ENCODE results near the gene ROR2. TPM values are rescaled to one million over a fixed set of nuclear protein-coding genes. Genes with fewer than 3 reads are reported as not detected.

The ROR2 gene
- total and polyA plus RNA-seq, 7 donors = 0.46 to 81.7 (median 51.4) TPM

DNA sequence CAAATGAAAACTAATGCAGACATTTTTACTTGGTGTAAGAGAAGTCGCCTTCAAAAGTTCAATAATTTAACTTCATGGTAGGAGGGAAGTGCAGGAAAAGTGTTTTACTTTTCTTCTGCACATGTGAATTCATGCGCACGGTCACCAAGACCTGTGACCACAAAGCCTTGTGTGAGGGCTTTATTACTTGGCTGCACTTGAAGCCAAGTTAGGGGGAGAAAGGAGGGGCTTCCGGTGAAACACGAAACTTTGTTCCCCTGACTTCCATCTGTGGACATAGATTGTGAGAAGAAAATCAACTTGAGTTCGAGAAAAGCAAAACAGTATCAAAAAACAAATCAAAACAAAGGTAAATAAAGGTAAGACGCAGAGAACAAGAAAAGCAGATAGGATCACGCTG, 239.9 kb downstream of the ROR2 start:
- intact Hi-C loops (cut with DNase I) = loop anchor here (5.0 kb wide), 1 partner anchor 513 kb away; no protein-coding TSS in a partner anchor
- 69 to 80% methylated on average over 8 of the region's 8 CpGs for WGBS, 2 donors
- no peak for DNase-seq

GRCh38 chr9:91705386-91705785, 244.6 kb downstream of the ROR2 start:
- no peak for DNase-seq
- 91 to 100% methylated on average over 1 of the region's 1 CpG for WGBS, 2 donors

More for the DNA sequence above, 239.9 kb downstream of the ROR2 start:
- Histone ChIP-seq H3K27me3 (no peaks in the 10 kb centered on the region), H3K4me3 (no peak overlapping the region), H3K4me1 (peaks cover 0 to 11% (median 0%) of the 10 kb centered on the region in 4 donors), H3K27ac (no peak overlapping the region), H3K9me3 (no peaks in the 10 kb centered on the region), H3K36me3 (peaks cover 0 to 5% (median 2%) of the 10 kb centered on the region in 4 donors)
- TF ChIP-seq EP300 (IDR thresholded peaks at IDR 0.05) = no peak
- no peak for TF ChIP-seq POLR2AphosphoS5 (IDR thresholded peaks at IDR 0.05)
- TF ChIP-seq CTCF (IDR thresholded peaks at IDR 0.05) = no peak
- TF ChIP-seq POLR2A (IDR thresholded peaks at IDR 0.05) = no peak

GRCh38 chr9:91700475-91700874, 249.6 kb downstream of the ROR2 start:
- Histone ChIP-seq H3K9me3 (peaks cover 0 to 3% (median 0%) of the 10 kb centered on the region in 4 donors), H3K36me3 (no peaks in the 10 kb centered on the region), H3K4me3 (no peak overlapping the region), H3K27ac (no peak overlapping the region), H3K4me1 (no peaks in the 10 kb centered on the region), H3K27me3 (no peaks in the 10 kb centered on the region)
- TF ChIP-seq EP300 (IDR thresholded peaks at IDR 0.05) = no peak
- no peak for TF ChIP-seq CTCF (IDR thresholded peaks at IDR 0.05)
- no peak for TF ChIP-seq POLR2A (IDR thresholded peaks at IDR 0.05)
- no peak for TF ChIP-seq POLR2AphosphoS5 (IDR thresholded peaks at IDR 0.05)
- intact Hi-C loops (cut with DNase I) = no loop called here
- no peak for DNase-seq
- WGBS, 2 donors = 90 to 96% methylated on average over 5 of the region's 5 CpGs

More at GRCh38 chr9:91705386-91705785, 244.6 kb downstream of the ROR2 start:
- no peaks in the 10 kb centered on the region for H3K27me3 ChIP-seq
- peaks cover 0 to 3% (median 0%) of the 10 kb centered on the region in 4 donors for H3K9me3 ChIP-seq
- peaks cover 0 to 5% (median 2%) of the 10 kb centered on the region in 4 donors for H3K36me3 ChIP-seq
- H3K4me3 ChIP-seq = no peak overlapping the region
- intact Hi-C loops (cut with DNase I) = no loop called here
- H3K4me1 ChIP-seq = no peaks in the 10 kb centered on the region
- H3K27ac ChIP-seq = no peak overlapping the region
- TF ChIP-seq EP300 (IDR thresholded peaks at IDR 0.05) = no peak
- no peak for TF ChIP-seq POLR2AphosphoS5 (IDR thresholded peaks at IDR 0.05)
- no peak for TF ChIP-seq POLR2A (IDR thresholded peaks at IDR 0.05)
- no peak for TF ChIP-seq CTCF (IDR thresholded peaks at IDR 0.05)

DNA sequence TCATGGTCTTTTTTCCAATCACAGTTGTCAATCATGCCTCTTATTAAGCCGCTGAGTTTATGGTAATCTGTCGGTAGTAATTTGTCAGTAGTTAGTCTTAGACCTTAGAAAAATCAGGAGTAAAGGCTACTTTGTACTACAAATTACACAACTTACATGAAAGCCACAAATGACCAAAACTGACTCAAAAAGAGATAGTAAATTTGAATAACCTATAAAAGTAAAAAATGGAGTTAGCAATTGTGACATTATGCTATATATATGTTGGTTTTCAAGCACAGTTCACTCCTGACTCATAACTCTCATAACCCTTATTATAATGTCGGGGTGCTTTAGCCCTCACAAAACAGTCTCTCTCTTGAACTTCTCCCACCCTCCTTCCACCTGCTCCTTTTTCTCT, 251.8 kb downstream of the ROR2 start:
- Histone ChIP-seq H3K36me3 (no peaks in the 10 kb centered on the region), H3K9me3 (no peaks in the 10 kb centered on the region), H3K4me3 (no peak overlapping the region), H3K27ac (no peak overlapping the region), H3K27me3 (no peaks in the 10 kb centered on the region), H3K4me1 (no peaks in the 10 kb centered on the region)
- WGBS, 2 donors = 76 to 87% methylated on average over 3 of the region's 3 CpGs
- intact Hi-C loops (cut with DNase I) = no loop called here
- DNase-seq = no peak
- TF ChIP-seq POLR2AphosphoS5 (IDR thresholded peaks at IDR 0.05) (no peak), EP300 (IDR thresholded peaks at IDR 0.05) (no peak)

GRCh38 chr9:91697201-91697600, 252.8 kb downstream of the ROR2 start:
- Histone ChIP-seq H3K9me3 (no peaks in the 10 kb centered on the region), H3K4me1 (no peaks in the 10 kb centered on the region), H3K36me3 (no peaks in the 10 kb centered on the region), H3K27me3 (no peaks in the 10 kb centered on the region), H3K4me3 (no peak overlapping the region), H3K27ac (no peak overlapping the region)
- WGBS, 2 donors = 90 to 96% methylated on average over 7 of the region's 7 CpGs
- TF ChIP-seq EP300 (IDR thresholded peaks at IDR 0.05) (no peak), POLR2AphosphoS5 (IDR thresholded peaks at IDR 0.05) (no peak), POLR2A (IDR thresholded peaks at IDR 0.05) (no peak), CTCF (IDR thresholded peaks at IDR 0.05) (no peak)
- intact Hi-C loops (cut with DNase I) = no loop called here
- DNase-seq = no peak
